Measurements from ENCODE around the gene CELF2.

The CELF2 gene

DNA sequence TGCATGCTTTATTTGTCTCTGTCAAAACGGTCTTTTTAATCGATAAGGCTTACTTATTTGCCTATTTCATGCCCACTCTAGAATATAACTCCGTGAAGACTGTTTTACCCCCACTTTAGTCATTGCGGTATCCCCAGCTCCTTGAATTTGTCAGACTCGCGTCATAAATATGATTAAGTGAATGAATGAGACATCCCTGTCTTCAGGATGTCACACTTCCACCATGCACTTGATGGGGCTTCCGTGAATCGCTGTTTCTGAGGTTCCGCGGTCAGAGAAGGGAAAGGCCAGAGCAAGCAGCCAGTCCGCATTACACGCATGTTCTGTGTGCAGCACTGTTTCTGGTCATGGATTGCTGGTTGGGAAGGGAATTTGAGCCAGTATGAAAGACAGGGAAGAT is 138.8 kb downstream of the CELF2 start:
- Histone ChIP-seq H3K4me1 (ENCODE audit: control insufficient read depth, insufficient read depth, low read length) (peaks cover 22% of the 10 kb centered on the region), H3K36me3 (ENCODE audit: control insufficient read depth in 2 of 2, insufficient read depth in 1 of 2, low read length in 2 of 2) (no peaks in the 10 kb centered on the region), H3K4me3 (ENCODE audit: low read depth, low read length) (no peak overlapping the region), H3K9me3 (ENCODE audit: control insufficient read depth, insufficient read depth, low read depth, low read length) (no peaks in the 10 kb centered on the region), H3K27ac (ENCODE audit: extremely low read depth, low read depth, low read length) (no peak overlapping the region)
- TF ChIP-seq ZNF184 (tag by site-specific recombination; IDR thresholded peaks at IDR 0.05) (no peak), YY1 (tag by site-specific recombination; IDR thresholded peaks at IDR 0.05) (no peak), GLIS2 (tag by site-specific recombination; IDR thresholded peaks at IDR 0.05) (no peak), HOXA7 (CRISPR knock-in tag; IDR thresholded peaks at IDR 0.05; ENCODE audit: borderline replicate concordance) (no peak), RBAK (tag by site-specific recombination; IDR thresholded peaks at IDR 0.05) (no peak), ZFP37 (tag by site-specific recombination; IDR thresholded peaks at IDR 0.05) (no peak), KLF16 (tag by site-specific recombination; IDR thresholded peaks at IDR 0.05) (no peak), ZNF324 (tag by site-specific recombination; IDR thresholded peaks at IDR 0.05) (no peak), SCRT1 (tag by site-specific recombination; IDR thresholded peaks at IDR 0.05; ENCODE audit: borderline replicate concordance) (no peak), ZNF366 (tag by site-specific recombination; conservative IDR thresholded peaks at IDR 0.05) (no peak), ZFHX2 (tag by site-specific recombination; conservative IDR thresholded peaks at IDR 0.05) (no peak)
- TF ChIP-seq, protein P1, sequence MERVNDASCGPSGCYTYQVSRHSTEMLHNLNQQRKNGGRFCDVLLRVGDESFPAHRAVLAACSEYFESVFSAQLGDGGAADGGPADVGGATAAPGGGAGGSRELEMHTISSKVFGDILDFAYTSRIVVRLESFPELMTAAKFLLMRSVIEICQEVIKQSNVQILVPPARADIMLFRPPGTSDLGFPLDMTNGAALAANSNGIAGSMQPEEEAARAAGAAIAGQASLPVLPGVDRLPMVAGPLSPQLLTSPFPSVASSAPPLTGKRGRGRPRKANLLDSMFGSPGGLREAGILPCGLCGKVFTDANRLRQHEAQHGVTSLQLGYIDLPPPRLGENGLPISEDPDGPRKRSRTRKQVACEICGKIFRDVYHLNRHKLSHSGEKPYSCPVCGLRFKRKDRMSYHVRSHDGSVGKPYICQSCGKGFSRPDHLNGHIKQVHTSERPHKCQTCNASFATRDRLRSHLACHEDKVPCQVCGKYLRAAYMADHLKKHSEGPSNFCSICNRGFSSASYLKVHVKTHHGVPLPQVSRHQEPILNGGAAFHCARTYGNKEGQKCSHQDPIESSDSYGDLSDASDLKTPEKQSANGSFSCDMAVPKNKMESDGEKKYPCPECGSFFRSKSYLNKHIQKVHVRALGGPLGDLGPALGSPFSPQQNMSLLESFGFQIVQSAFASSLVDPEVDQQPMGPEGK (tag by site-specific recombination; IDR thresholded peaks at IDR 0.05) = no peak
- TF ChIP-seq, protein P2, sequence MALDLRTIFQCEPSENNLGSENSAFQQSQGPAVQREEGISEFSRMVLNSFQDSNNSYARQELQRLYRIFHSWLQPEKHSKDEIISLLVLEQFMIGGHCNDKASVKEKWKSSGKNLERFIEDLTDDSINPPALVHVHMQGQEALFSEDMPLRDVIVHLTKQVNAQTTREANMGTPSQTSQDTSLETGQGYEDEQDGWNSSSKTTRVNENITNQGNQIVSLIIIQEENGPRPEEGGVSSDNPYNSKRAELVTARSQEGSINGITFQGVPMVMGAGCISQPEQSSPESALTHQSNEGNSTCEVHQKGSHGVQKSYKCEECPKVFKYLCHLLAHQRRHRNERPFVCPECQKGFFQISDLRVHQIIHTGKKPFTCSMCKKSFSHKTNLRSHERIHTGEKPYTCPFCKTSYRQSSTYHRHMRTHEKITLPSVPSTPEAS (tag by site-specific recombination; IDR thresholded peaks at IDR 0.05) = no peak
- POLR2A ChIA-PET = no interaction called here
- CTCF ChIA-PET = no interaction called here

DNA sequence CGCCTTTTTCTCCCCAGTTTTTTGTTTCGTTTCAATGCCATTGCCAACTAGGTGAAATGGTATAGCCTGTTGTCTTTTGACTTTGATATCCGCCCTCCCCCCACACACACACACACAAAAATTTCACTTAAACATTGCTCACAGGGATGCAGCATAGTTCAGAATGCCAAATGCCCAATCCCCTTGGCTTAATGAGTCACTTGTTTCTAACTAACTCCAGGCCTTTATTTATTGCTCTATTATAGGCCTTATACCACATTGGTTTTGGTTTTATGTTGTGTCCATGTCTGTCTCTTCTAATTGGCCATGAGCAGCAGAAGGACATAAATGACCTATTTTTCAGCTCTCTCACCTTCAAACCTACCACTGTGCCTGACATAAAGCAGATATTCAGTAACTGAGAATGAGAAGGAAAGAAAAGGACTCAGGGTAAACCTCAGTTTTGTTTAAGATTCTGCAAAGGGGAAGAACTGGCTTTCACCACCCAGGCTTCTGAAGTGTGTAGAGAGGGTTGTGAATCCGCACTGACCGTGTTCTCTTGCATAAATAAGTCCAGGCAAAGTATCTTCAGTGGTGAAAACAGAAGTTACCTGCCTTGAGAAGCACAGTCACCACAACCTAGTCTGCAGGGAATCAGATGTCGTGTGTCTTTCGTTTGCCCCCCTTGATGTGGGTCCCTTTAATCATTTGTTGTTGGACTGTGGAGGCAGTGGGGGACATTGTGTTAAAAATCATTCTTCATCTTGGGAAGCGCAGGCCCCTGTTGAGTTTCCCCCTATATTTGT is 139.8 kb downstream of the CELF2 start:
- TF ChIP-seq ZNF211 (tag by site-specific recombination; IDR thresholded peaks at IDR 0.05; ENCODE audit: low read depth) = no peak
- Histone ChIP-seq H3K27ac (ENCODE audit: extremely low read depth, low read depth, low read length) (no peak overlapping the region), H3K36me3 (ENCODE audit: control insufficient read depth in 2 of 2, insufficient read depth in 1 of 2, low read length in 2 of 2) (no peaks in the 10 kb centered on the region), H3K4me1 (ENCODE audit: control insufficient read depth, insufficient read depth, low read length) (peaks cover 21% of the 10 kb centered on the region), H3K9me3 (ENCODE audit: control insufficient read depth, insufficient read depth, low read depth, low read length) (no peaks in the 10 kb centered on the region), H3K4me3 (ENCODE audit: low read depth, low read length) (no peak overlapping the region)
- ChIA-PET CTCF (no interaction called here), POLR2A (no interaction called here)

- Histone ChIP-seq H3K4me3 (ENCODE audit: low read depth, low read length) (no peak overlapping the region), H3K9me3 (ENCODE audit: control insufficient read depth, insufficient read depth, low read depth, low read length) (no peaks in the 10 kb centered on the region), H3K4me1 (ENCODE audit: control insufficient read depth, insufficient read depth, low read length) (peaks cover 19% of the 10 kb centered on the region), H3K36me3 (ENCODE audit: control insufficient read depth in 2 of 2, insufficient read depth in 1 of 2, low read length in 2 of 2) (no peaks in the 10 kb centered on the region), H3K27ac (ENCODE audit: extremely low read depth, low read depth, low read length) (no peak overlapping the region)
- TF ChIP-seq, protein P3, sequence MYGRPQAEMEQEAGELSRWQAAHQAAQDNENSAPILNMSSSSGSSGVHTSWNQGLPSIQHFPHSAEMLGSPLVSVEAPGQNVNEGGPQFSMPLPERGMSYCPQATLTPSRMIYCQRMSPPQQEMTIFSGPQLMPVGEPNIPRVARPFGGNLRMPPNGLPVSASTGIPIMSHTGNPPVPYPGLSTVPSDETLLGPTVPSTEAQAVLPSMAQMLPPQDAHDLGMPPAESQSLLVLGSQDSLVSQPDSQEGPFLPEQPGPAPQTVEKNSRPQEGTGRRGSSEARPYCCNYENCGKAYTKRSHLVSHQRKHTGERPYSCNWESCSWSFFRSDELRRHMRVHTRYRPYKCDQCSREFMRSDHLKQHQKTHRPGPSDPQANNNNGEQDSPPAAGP (tag by site-specific recombination; IDR thresholded peaks at IDR 0.05) = no peak
- TF ChIP-seq ZNF169 (tag by site-specific recombination; IDR thresholded peaks at IDR 0.05) = no peak
- ChIA-PET POLR2A (no interaction called here), CTCF (no interaction called here)
Observed at GRCh38 chr10:11158080-11158479, 140.4 kb downstream of the CELF2 start.
